Sigmoid colon (tissue), 4 donors: Measurements from ENCODE around the gene SEPTIN11.

Experiments
- CTCF ChIP-seq, 4 experiments: fragments of 450-650 bp in 3 of 4; fragments of 200-600 bp in 1 of 4; IDR thresholded peaks; one replicate each; pipeline ENCODE4 v1.5.1; 2016 to 2019; ENCODE audit warnings: antibody characterized with exemption in 4 of 4, mild to moderate bottlenecking in 3 of 4, moderate library complexity in 2 of 4
- EP300 ChIP-seq, 4 donors: sonication (generic); formaldehyde crosslinking; IDR thresholded peaks; one replicate each; pipeline ENCODE4 v1.6.1; 2017; ENCODE audit warnings: antibody characterized with exemption in 4 of 4
- POLR2A ChIP-seq, 2 donors: fragments of 450-650 bp; IDR thresholded peaks; one replicate each; pipeline ENCODE4 v1.6.1; 2016; ENCODE audit warnings: antibody characterized with exemption in 2 of 2, mild to moderate bottlenecking in 2 of 2, moderate library complexity in 2 of 2
- POLR2AphosphoS5 ChIP-seq, 4 donors: sonication (generic); formaldehyde crosslinking; IDR thresholded peaks; one replicate each; pipeline ENCODE4 v1.6.1; 2017; ENCODE audit warnings: antibody characterized with exemption in 4 of 4

- TF ChIP-seq CTCF (IDR thresholded peaks at IDR 0.05), result no peak
- TF ChIP-seq POLR2A (IDR thresholded peaks at IDR 0.05), result no peak
- no peak for TF ChIP-seq POLR2AphosphoS5 (IDR thresholded peaks at IDR 0.05)
- TF ChIP-seq EP300 (IDR thresholded peaks at IDR 0.05), result no peak
Observed at GRCh38 chr4:76963131-76963750, 13.7 kb downstream of the SEPTIN11 start.
